Osteocyte (in vitro differentiated cells): ENCODE results near the gene SMARCAD1. TPM values are rescaled to one million over a fixed set of nuclear protein-coding genes. Genes with fewer than 3 reads are reported as not detected.

Experiments
- DNase-seq: peaks from one replicate; pipeline ENCODE4 v3.0.0; 2021; ENCODE audit warnings: mixed read lengths; ENCODE audit not compliant: unreplicated experiment; ENCODE audit errors: extremely low spot score
- H3K27ac Mint-ChIP-seq: one replicate; pipeline ENCODE4 v1.8.0; 2021; ENCODE audit warnings: mild to moderate bottlenecking, mixed read lengths; ENCODE audit not compliant: unreplicated experiment
- H3K27me3 Mint-ChIP-seq: one replicate; pipeline ENCODE4 v1.8.0; 2021; ENCODE audit warnings: mixed read lengths; ENCODE audit not compliant: unreplicated experiment
- H3K36me3 Mint-ChIP-seq: one replicate; pipeline ENCODE4 v1.8.0; 2021; ENCODE audit warnings: mixed read lengths; ENCODE audit not compliant: unreplicated experiment
- H3K4me1 Mint-ChIP-seq: one replicate; pipeline ENCODE4 v1.8.0; 2021; ENCODE audit warnings: mixed read lengths; ENCODE audit not compliant: unreplicated experiment
- H3K4me3 Mint-ChIP-seq: one replicate; pipeline ENCODE4 v1.8.0; 2021; ENCODE audit warnings: mild to moderate bottlenecking, moderate library complexity, mixed read lengths; ENCODE audit not compliant: unreplicated experiment
- H3K9me3 Mint-ChIP-seq: one replicate; pipeline ENCODE4 v1.8.0; 2021; ENCODE audit warnings: mixed read lengths; ENCODE audit not compliant: unreplicated experiment
- total RNA-seq: library from RNA; stranded (reverse); gene quantifications from 2 replicates; pipeline ENCODE4 v1.2.1, GENCODE V29; 2021
- TF ChIP-seq, protein P1 (sequence below): fragments of 200-600 bp; sonication (generic); IDR thresholded peaks from 2 replicates; pipeline ENCODE4 v1.5.0; 2021; ENCODE audit warnings: antibody characterized with exemption, mild to moderate bottlenecking, moderate library complexity

Gene SMARCAD1
- total RNA-seq, 1 donor from 2014 or later: 33.9 TPM

DNA sequence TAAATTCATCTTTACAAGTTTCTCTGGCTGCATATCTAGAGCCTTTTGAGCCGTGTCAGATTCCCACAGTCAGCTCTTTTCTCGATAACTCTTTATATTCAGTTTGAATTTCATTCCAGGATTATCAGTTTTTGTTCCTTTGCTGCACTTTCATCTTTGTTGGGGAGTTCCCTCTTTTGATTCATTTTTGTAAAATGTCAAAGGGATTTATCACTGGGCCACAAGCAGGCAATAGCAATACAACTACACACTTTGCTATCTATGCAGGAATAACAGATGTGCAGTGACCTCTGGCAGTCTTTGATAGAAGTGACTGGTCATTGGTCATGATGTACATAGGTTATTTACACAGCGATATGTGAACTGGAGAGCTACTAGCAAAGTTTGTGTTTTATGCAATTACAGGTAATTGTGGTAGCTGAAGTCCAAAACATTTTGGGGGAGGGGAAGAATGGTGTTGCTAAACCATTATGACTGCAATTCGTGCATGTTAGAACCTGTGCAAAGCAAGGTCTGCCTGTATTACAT lies 91.1 kb downstream of the SMARCAD1 start:
- Mint-ChIP-seq H3K27ac (no peak overlapping the region), H3K27me3 (no peaks in the 10 kb centered on the region), H3K9me3 (no peaks in the 10 kb centered on the region), H3K4me3 (no peak overlapping the region), H3K36me3 (no peaks in the 10 kb centered on the region), H3K4me1 (no peaks in the 10 kb centered on the region)
- DNase-seq: no peak
- TF ChIP-seq, protein P1, sequence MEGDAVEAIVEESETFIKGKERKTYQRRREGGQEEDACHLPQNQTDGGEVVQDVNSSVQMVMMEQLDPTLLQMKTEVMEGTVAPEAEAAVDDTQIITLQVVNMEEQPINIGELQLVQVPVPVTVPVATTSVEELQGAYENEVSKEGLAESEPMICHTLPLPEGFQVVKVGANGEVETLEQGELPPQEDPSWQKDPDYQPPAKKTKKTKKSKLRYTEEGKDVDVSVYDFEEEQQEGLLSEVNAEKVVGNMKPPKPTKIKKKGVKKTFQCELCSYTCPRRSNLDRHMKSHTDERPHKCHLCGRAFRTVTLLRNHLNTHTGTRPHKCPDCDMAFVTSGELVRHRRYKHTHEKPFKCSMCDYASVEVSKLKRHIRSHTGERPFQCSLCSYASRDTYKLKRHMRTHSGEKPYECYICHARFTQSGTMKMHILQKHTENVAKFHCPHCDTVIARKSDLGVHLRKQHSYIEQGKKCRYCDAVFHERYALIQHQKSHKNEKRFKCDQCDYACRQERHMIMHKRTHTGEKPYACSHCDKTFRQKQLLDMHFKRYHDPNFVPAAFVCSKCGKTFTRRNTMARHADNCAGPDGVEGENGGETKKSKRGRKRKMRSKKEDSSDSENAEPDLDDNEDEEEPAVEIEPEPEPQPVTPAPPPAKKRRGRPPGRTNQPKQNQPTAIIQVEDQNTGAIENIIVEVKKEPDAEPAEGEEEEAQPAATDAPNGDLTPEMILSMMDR: no peak

DNA sequence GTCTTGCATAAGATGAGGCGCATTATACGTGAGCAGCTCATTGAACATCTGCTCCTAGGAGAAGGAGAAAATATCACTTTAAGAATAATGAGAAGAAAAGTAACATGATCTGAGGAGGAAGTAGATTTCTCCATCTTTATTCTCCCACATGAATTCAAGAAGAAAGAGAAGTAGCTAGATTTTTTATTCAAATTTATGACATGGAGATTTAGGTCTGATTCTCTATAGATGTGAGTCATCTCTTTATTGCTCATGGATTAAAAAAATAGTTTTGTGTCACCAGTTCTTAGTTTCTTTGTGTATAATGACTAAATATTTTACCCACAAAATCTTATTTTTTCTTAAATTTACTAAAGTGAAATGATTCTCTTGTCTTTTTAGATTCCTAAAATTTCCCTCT lies 94.5 kb downstream of the SMARCAD1 start:
- Mint-ChIP-seq H3K27ac (no peak overlapping the region), H3K27me3 (no peaks in the 10 kb centered on the region), H3K4me1 (no peaks in the 10 kb centered on the region), H3K4me3 (no peak overlapping the region), H3K9me3 (no peaks in the 10 kb centered on the region), H3K36me3 (no peaks in the 10 kb centered on the region)
- DNase-seq: no peak
- TF ChIP-seq, protein P1: no peak

DNA sequence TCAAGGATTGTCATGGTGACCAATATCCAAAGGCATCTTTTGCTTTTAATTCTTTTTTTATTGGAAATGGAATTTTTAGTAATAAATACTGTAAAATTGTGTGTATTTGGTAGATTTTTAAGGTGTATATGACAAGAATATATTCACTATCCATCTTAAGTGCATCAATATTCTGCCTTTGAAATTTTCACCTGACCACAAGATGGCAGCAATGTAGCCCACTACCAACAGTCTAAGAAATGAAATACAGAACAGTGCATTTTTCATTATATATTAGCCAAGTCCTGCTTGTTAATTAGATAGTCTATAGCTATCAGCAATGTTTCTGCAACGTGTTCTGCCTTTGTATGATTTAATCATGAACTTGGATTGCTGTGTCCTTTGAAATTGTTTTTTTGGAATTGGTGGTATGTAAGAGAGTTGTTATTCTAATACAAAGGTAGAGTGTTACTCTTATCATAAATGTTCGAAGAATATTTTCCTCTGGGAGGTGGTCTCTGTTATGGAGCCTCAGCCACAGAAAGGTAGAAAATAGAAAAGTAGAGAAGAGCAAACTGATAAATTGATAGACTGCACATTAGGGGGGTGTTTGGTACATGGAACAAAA lies 96.8 kb downstream of the SMARCAD1 start:
- Mint-ChIP-seq H3K4me3 (no peak overlapping the region), H3K27ac (no peak overlapping the region), H3K27me3 (no peaks in the 10 kb centered on the region), H3K9me3 (no peaks in the 10 kb centered on the region), H3K36me3 (no peaks in the 10 kb centered on the region), H3K4me1 (no peaks in the 10 kb centered on the region)
- DNase-seq: no peak
- TF ChIP-seq, protein P1: peak; percentile 81

DNA sequence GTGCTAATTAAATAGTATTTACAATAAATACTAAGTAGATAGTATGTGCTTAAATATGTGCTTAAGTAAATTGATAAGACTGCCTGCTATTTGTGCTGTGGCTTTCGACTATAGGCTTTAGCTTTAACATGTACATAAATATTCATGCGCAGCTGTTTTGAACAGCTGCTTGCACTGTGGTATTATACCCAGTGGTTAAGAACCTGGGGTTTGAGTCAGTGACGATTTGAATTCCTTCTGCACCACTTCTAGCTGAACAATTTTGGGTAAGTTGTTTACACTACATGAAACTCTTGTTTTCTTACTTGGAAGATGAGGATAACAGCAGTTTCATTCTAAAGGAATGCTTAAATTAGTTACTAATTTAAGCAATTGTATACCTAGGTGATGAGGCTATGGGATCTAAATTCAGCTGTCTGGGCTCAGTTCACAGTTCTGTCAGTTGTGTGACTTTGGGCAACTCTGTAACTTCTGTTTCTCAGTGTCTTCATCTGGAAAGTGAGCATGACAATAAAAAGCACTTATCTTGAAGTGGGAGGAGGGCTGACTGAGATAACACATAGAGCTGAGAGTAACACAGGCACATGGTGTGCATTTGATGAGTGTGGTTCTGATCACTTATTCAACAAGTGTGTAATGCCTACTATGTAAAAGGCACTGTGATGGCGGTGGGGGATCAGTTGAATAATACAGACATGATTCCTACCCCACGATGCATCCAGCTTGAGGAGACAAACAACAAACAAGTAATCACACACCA lies 98.0 kb downstream of the SMARCAD1 start:
- TF ChIP-seq, protein P1: no peak
- Mint-ChIP-seq H3K9me3 (no peaks in the 10 kb centered on the region), H3K27ac (no peak overlapping the region), H3K27me3 (no peaks in the 10 kb centered on the region), H3K36me3 (peaks cover 1% of the 10 kb centered on the region), H3K4me3 (no peak overlapping the region), H3K4me1 (no peaks in the 10 kb centered on the region)
- DNase-seq: no peak

DNA sequence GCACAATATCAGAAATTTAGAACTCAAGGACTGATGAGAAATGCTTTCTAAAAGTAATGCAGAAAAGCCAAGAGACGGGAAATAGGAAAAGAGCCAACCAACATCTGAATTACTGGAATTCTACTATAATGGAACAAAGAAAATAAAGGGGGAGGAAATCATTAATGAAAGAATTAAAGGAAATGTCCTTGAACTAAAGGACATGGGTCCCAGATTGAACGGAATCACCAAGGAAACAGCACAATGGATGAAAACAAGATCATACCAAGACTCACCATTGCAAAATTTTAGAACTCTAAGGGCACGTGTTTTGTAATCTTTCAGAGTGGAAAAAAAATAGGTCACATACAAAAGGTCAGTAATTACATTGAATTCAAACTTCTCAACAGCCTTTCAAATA lies 99.0 kb downstream of the SMARCAD1 start:
- TF ChIP-seq, protein P1: no peak
- Mint-ChIP-seq H3K4me1 (no peaks in the 10 kb centered on the region), H3K36me3 (peaks cover 1% of the 10 kb centered on the region), H3K4me3 (no peak overlapping the region), H3K27me3 (no peaks in the 10 kb centered on the region), H3K27ac (no peak overlapping the region), H3K9me3 (no peaks in the 10 kb centered on the region)
- no peak for DNase-seq
